ENCODE measurements around the gene MYO3B. TPM values are rescaled to one million over a fixed set of nuclear protein-coding genes. Genes with fewer than 3 reads are reported as not detected.

MYO3B gene
- polyA plus RNA-seq, 1 donor (not counting 4 experiments of a cell fraction or from before 2014, with no cell fraction given) = 4.4 TPM

DNA sequence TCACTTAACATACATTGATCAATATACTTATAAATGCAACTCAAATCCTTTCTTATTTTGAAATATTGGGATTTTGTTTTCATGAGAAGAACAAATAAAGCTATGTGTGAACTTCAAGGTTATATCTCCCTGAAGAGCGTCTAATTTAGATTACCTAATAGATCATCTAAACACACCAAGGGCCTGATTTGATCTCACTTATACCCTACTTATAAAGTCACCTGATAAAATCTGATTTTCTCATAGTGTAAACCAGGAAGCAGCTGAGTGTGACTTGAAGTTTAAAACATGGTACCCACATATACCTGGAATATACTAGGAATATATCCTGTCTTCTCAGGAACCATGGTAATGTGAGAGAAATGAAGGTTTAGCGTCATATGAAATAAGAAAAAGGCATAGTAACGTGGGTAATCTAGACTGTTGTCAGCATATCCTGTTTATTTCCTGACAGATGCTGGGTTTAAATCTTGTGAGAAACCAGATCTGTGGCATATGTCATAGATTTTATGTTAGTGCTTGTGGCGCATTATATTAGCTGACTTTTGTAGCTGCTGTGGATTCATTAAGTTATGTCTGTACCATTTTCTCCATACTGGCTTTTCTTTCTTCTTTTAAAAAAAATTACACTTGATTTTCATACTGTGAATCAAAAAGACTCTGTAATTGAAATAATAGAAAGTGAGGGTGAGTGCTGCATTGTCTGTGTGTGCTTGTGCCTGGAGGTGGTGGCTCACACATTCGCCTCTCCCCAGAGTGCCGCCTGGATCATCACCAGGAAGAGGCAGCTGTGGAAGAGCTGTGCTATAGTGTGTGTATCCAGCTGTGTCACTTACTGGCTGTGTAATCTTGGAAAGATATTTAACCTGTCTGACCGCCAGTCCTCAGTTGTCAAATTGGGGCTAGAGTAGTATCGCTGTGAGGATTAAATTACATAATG lies 164.0 kb downstream of the MYO3B start:
- DNase-seq (ENCODE audit: low read depth, low spot score) (no peak), FAIRE-seq (no peak)
- Histone ChIP-seq H3K4me3 (ENCODE audit: control insufficient read depth in 2 of 3, extremely low read depth in 1 of 3, insufficient read depth in 2 of 3, low read depth in 1 of 3, low read length in 3 of 3) (no peak overlapping the region), H3K4me2 (ENCODE audit: control insufficient read depth, extremely low read depth, insufficient read depth, low read depth, low read length) (no peak overlapping the region), H3K79me2 (ENCODE audit: control insufficient read depth, insufficient read depth, low read length) (no peaks in the 10 kb centered on the region), H4K20me1 (ENCODE audit: control insufficient read depth, extremely low read depth, insufficient read depth, low read length) (no peaks in the 10 kb centered on the region), H3K9me1 (ENCODE audit: control insufficient read depth, extremely low read depth, insufficient read depth, low read length) (no peaks in the 10 kb centered on the region), H3K36me3 (ENCODE audit: control insufficient read depth in 2 of 2, extremely low read depth in 1 of 2, insufficient read depth in 2 of 2, low read length in 2 of 2) (no peaks in the 10 kb centered on the region), H3K9me3 (ENCODE audit: control insufficient read depth, low read depth, low read length) (no peaks in the 10 kb centered on the region), H3K27me3 (ENCODE audit: control insufficient read depth, extremely low read depth, insufficient read depth, low read length) (no peaks in the 10 kb centered on the region), H3K4me1 (ENCODE audit: control insufficient read depth, extremely low read depth, insufficient read depth, low read length) (peaks cover 3% of the 10 kb centered on the region), H2AFZ (ENCODE audit: control insufficient read depth, low read length) (no peak overlapping the region), H3K27ac (ENCODE audit: control insufficient read depth, insufficient read depth, low read length) (no peak overlapping the region), H3K9ac (ENCODE audit: control insufficient read depth, extremely low read depth, insufficient read depth, low read length) (no peak overlapping the region)
- no peak for TF ChIP-seq EZH2 (IDR thresholded peaks at IDR 0.05; ENCODE audit: low read length)
- TF ChIP-seq, protein P1, sequence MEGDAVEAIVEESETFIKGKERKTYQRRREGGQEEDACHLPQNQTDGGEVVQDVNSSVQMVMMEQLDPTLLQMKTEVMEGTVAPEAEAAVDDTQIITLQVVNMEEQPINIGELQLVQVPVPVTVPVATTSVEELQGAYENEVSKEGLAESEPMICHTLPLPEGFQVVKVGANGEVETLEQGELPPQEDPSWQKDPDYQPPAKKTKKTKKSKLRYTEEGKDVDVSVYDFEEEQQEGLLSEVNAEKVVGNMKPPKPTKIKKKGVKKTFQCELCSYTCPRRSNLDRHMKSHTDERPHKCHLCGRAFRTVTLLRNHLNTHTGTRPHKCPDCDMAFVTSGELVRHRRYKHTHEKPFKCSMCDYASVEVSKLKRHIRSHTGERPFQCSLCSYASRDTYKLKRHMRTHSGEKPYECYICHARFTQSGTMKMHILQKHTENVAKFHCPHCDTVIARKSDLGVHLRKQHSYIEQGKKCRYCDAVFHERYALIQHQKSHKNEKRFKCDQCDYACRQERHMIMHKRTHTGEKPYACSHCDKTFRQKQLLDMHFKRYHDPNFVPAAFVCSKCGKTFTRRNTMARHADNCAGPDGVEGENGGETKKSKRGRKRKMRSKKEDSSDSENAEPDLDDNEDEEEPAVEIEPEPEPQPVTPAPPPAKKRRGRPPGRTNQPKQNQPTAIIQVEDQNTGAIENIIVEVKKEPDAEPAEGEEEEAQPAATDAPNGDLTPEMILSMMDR (optimal IDR thresholded peaks at IDR 0.05 in 1 of 3, IDR thresholded peaks at IDR 0.05 in 1 of 3, conservative IDR thresholded peaks at IDR 0.05 in 1 of 3; ENCODE audit: extremely low read depth in 1 of 3, insufficient read depth in 2 of 3, low read length in 3 of 3) = no peak
- dilution Hi-C loops (cut with MboI; ENCODE audit: extremely low pct_ligation_motif_present, low sequenced_read_pairs) = no loop called here

DNA sequence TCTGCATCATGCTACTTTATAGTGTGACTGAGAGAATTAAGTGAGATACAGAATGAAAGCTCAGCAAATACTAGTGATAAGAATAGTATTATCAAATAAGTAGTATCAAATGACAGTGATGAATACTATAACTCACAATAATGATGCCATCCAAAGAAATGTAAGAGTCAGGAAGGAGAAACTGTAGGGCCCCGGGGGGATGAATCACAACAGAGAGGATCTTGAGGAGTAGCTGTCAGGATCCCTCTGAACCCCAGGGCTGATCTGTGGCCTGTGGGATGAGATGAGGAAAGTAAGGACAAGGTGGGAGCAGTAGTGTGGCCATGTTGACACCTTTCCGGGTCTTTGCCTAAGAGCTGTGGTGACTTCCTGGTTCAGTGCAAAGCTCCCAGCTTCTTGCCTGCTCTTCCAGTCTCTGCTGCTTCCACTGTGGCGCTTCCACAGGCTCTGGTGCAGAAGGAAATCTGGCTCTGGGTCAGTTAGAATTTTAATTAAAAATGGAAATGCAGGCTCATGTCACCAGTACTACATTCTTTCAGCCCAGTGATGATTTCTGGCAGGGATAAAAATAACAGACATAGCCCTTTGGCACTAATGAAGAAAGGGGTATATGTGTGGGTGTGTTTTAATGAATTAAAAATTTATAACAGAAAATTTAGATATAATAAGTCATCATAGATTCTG lies 166.9 kb downstream of the MYO3B start:
- TF ChIP-seq, protein P1 (optimal IDR thresholded peaks at IDR 0.05 in 1 of 3, IDR thresholded peaks at IDR 0.05 in 1 of 3, conservative IDR thresholded peaks at IDR 0.05 in 1 of 3; ENCODE audit: extremely low read depth in 1 of 3, insufficient read depth in 2 of 3, low read length in 3 of 3) = no peak
- no peak for TF ChIP-seq EZH2 (IDR thresholded peaks at IDR 0.05; ENCODE audit: low read length)
- Histone ChIP-seq H3K9me1 (ENCODE audit: control insufficient read depth, extremely low read depth, insufficient read depth, low read length) (no peaks in the 10 kb centered on the region), H3K9ac (ENCODE audit: control insufficient read depth, extremely low read depth, insufficient read depth, low read length) (no peak overlapping the region), H4K20me1 (ENCODE audit: control insufficient read depth, extremely low read depth, insufficient read depth, low read length) (no peaks in the 10 kb centered on the region), H3K27ac (ENCODE audit: control insufficient read depth, insufficient read depth, low read length) (no peak overlapping the region), H3K4me2 (ENCODE audit: control insufficient read depth, extremely low read depth, insufficient read depth, low read depth, low read length) (no peak overlapping the region), H3K4me3 (ENCODE audit: control insufficient read depth in 2 of 3, extremely low read depth in 1 of 3, insufficient read depth in 2 of 3, low read depth in 1 of 3, low read length in 3 of 3) (no peak overlapping the region), H3K79me2 (ENCODE audit: control insufficient read depth, insufficient read depth, low read length) (no peaks in the 10 kb centered on the region), H3K9me3 (ENCODE audit: control insufficient read depth, low read depth, low read length) (no peaks in the 10 kb centered on the region), H3K4me1 (ENCODE audit: control insufficient read depth, extremely low read depth, insufficient read depth, low read length) (peaks cover 3% of the 10 kb centered on the region), H3K36me3 (ENCODE audit: control insufficient read depth in 2 of 2, extremely low read depth in 1 of 2, insufficient read depth in 2 of 2, low read length in 2 of 2) (no peaks in the 10 kb centered on the region), H2AFZ (ENCODE audit: control insufficient read depth, low read length) (no peak overlapping the region), H3K27me3 (ENCODE audit: control insufficient read depth, extremely low read depth, insufficient read depth, low read length) (no peaks in the 10 kb centered on the region)
- FAIRE-seq (no peak), DNase-seq (ENCODE audit: low read depth, low spot score) (no peak)
- dilution Hi-C loops (cut with MboI; ENCODE audit: extremely low pct_ligation_motif_present, low sequenced_read_pairs) = no loop called here
